Suprapubic skin (tissue), 4 donors: ENCODE results near the gene UEVLD. TPM values are rescaled to one million over a fixed set of nuclear protein-coding genes. Genes with fewer than 3 reads are reported as not detected.

ENCODE experiments used
- DNase-seq, 2 donors: peaks; one replicate each; pipeline ENCODE4 v3.0.0-alpha.2; 2019; ENCODE audit warnings: low spot score in 2 of 2
- H3K27ac ChIP-seq: fragments of 200-600 bp; sonication (generic); one replicate; pipeline ENCODE4 v1.5.1; 2019
- H3K27me3 ChIP-seq: fragments of 200-600 bp; sonication (generic); one replicate; pipeline ENCODE4 v1.5.1; 2019
- H3K36me3 ChIP-seq: fragments of 200-600 bp; sonication (generic); one replicate; pipeline ENCODE4 v1.5.1; 2019
- H3K4me1 ChIP-seq: fragments of 200-600 bp; sonication (generic); one replicate; pipeline ENCODE4 v1.5.1; 2019
- H3K4me3 ChIP-seq: fragments of 200-600 bp; sonication (generic); one replicate; pipeline ENCODE4 v1.5.1; 2019; ENCODE audit warnings: mild to moderate bottlenecking
- H3K9me3 ChIP-seq: fragments of 200-600 bp; sonication (generic); one replicate; pipeline ENCODE4 v1.5.1; 2019
- EP300 ChIP-seq: sonication (generic); formaldehyde crosslinking; IDR thresholded peaks from one replicate; pipeline ENCODE4 v1.6.1; 2017; ENCODE audit warnings: antibody characterized with exemption
- POLR2A ChIP-seq, 2 donors: fragments of 450-650 bp; IDR thresholded peaks; one replicate each; pipeline ENCODE4 v1.6.1; 2017; ENCODE audit warnings: antibody characterized with exemption in 2 of 2, mild to moderate bottlenecking in 2 of 2, moderate library complexity in 2 of 2
- POLR2AphosphoS5 ChIP-seq, 3 donors: sonication (generic); formaldehyde crosslinking; IDR thresholded peaks; one replicate each; pipeline ENCODE4 v1.6.1; 2017; ENCODE audit warnings: antibody characterized with exemption in 3 of 3
- WGBS: methylation state at CpG from one replicate; pipeline ENCODE4 v1.1.5; 2018; 5-methylcytosine and 5-hydroxymethylcytosine counted together
- total RNA-seq, 4 donors: library from RNA; depleted of rRNA; stranded (reverse); fragments of >200 nt; gene quantifications; one replicate each; pipeline ENCODE4 v1.1.0, GENCODE V29; 2016
- TF ChIP-seq, protein P1 (sequence below), 2 donors: fragments of 200-600 bp in 1 of 2; fragments of 450-650 bp in 1 of 2; sonication (generic) in 1 of 2; IDR thresholded peaks; one replicate each; pipeline ENCODE4 v1.5.1; 2016 to 2019; ENCODE audit warnings: antibody characterized with exemption in 2 of 2, mild to moderate bottlenecking in 1 of 2, moderate library complexity in 1 of 2

Gene UEVLD
- total RNA-seq, result 10 to 100 TPM; 24.1 to 46.1 (median 32.8) TPM

DNA sequence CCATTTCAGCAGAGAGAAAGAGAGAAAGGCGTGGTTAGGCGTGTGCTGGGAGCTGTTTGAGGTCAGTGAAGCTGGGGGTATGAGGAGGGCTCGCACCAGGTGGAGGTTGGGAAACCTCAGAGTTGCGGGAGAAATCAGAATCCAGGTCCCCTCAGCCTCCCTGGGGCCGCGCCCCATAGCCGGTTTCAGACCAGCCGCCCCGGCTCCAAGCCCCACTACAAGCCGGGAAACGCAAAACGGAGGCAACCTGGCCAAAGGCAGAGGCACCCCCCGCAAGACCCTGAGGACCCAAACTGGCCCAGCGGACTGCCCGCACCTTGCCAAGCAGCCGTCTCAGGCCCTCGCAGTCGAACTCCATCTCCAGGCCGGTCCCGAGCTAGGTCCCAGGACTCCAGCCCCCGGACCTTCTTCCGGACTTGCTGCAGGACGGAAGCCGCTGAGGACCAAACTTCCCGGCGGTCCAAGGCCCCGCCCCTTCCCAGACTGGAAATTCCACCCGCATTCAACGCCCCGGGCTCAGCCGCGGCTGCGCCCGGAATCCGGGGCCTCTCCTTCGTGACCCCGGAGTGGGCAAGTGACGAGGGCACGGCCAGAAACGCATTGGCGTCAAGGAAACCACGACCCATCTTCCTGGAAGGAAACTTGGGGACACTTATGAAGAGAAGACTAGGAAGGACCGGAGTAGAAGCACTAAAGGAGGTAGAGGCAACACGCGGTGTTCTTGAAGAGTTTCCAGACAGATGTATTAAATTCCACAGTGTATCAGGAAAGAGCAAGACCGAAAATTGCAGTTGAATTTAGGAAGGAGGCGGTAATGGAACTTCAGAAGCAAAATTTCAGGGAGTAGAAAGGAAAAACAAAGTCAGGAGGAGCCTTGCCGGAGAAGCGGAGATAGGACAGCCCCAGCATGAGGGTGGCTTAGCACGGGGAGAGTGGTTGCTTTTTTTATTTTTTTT, at the start of gene UEVLD:
Gene UEVLD (minus strand): TSS at position 438 of the 956 bp plus-strand sequence. CDS start 80 bp downstream, at position 358.
- Histone ChIP-seq H3K27me3 (no peaks in the 10 kb centered on the region), H3K9me3 (no peaks in the 10 kb centered on the region), H3K4me1 (peaks cover 35% of the 10 kb centered on the region), H3K36me3 (no peaks in the 10 kb centered on the region), H3K4me3 (peak within 1 kb of the TSS; percentile 85), H3K27ac (peak within 1 kb of the TSS; percentile 87)
- TF ChIP-seq POLR2AphosphoS5 (IDR thresholded peaks at IDR 0.05) (peak in 1 of 3 donors; percentile 95), POLR2A (IDR thresholded peaks at IDR 0.05) (peak; percentile 47 to 61)
- TF ChIP-seq, protein P1, sequence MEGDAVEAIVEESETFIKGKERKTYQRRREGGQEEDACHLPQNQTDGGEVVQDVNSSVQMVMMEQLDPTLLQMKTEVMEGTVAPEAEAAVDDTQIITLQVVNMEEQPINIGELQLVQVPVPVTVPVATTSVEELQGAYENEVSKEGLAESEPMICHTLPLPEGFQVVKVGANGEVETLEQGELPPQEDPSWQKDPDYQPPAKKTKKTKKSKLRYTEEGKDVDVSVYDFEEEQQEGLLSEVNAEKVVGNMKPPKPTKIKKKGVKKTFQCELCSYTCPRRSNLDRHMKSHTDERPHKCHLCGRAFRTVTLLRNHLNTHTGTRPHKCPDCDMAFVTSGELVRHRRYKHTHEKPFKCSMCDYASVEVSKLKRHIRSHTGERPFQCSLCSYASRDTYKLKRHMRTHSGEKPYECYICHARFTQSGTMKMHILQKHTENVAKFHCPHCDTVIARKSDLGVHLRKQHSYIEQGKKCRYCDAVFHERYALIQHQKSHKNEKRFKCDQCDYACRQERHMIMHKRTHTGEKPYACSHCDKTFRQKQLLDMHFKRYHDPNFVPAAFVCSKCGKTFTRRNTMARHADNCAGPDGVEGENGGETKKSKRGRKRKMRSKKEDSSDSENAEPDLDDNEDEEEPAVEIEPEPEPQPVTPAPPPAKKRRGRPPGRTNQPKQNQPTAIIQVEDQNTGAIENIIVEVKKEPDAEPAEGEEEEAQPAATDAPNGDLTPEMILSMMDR (IDR thresholded peaks at IDR 0.05), result no peak
- DNase-seq, result peak; percentile 93 to 95
- WGBS, result 2% methylated on average over 34 of the region's 50 CpGs

DNA sequence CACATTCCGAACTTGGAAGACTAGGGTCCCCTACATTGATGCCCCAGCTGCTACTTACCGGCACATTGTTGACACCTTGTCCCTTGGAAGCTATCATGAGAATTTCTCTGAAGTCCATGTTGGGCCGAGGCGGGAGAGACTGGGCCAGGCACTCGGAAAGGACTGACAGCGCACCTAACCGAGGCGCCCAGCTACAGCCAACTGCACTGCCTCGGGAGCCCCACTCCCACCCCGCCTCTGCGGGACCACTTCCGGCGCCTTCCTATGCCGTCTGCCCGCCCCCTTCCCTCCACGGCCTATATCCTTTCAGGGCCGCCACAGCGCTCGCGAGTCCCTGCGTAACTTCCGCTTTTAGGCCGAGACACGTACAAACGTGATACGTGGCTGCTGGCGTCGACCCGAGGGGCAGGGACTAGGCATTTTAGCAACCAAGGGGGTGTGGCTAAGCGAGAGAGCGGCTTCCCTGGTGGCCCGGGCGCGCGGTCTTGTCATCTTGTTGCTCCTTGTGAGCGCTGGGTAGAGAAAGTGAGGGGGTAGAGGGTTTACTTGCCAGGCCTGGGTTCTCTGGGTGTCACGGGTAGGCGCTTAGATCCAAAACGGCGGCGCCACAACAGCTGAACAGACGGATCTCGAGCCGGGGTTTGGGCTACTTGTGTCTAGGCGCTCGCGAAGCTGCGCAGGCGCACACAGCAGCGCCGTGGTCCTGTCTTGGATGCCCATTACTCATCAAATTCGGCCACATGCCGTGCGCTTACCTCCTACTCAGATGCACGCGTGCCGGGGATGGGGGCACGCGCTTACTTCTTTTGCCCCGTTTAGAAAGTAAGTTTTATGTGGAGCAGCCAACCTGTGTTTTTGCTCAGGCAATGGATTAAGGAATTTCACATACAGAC, 45.9 kb upstream of the UEVLD start, which contains the start of gene SPTY2D1:
Gene SPTY2D1 (minus strand): TSS at position 203 of the 893 bp plus-strand sequence. CDS start 85 bp downstream, at position 118.
- Histone ChIP-seq H3K9me3 (no peaks in the 10 kb centered on the region), H3K27me3 (no peaks in the 10 kb centered on the region), H3K27ac (peak within 1 kb of the TSS; percentile 93), H3K4me1 (peaks cover 21% of the 10 kb centered on the region), H3K4me3 (peak within 1 kb of the TSS; percentile 81), H3K36me3 (no peaks in the 10 kb centered on the region)
- WGBS, result 0% methylated on average over 27 of the region's 60 CpGs
- no peak for TF ChIP-seq EP300
- TF ChIP-seq, protein P1 (IDR thresholded peaks at IDR 0.05), result peak in 1 of 2 donors; percentile 13
- TF ChIP-seq POLR2AphosphoS5 (IDR thresholded peaks at IDR 0.05), result peak; percentile 51 to 95 (median 84)
- TF ChIP-seq POLR2A (IDR thresholded peaks at IDR 0.05), result peak; percentile 46 to 80
- peak; percentile 100 for DNase-seq

DNA sequence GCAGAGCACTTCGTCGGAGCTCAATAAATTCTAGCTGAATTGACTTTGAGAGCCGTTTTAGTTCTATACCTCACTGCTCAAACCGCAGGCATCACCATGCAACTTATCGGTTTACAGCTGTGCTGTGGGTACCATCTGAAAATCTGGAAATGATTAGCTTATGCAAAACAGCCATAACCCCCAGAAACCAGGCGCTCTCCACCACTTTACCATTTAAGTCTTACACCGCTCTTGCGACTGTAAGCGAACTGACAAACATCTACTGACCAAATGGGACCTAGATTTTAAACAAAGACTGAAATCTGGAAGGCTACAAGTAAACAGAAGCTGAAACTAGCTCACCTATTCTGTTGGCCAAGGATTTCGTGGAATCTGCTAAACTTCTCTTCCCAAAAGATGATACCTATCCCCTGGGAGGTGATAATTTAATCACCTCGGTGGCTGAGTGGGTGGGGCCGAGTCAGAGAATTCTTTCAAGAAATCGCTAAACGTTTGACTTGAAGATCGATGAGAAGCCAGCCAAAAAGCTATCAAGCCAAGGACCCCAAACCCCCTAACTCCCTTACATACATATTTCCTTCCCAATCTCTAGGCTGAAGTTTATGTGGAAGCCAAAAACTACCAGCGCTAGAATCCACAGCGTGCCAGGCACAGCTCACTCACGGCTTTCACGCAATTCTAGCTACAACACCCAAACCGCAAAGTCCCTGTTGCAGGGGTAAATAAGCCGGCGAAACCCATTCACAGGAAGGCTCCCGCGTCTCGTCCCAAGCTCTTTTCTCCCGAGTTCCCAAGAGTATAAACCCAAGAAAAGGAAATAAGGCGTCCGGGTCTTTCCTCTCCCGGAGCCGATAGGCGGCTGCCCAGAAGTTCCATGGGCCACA, 45.0 kb upstream of the UEVLD start:
- Histone ChIP-seq H3K4me1 (peaks cover 21% of the 10 kb centered on the region), H3K4me3 (peak overlapping the region; percentile 81), H3K36me3 (no peaks in the 10 kb centered on the region), H3K27me3 (no peaks in the 10 kb centered on the region), H3K27ac (peak overlapping the region; percentile 93), H3K9me3 (no peaks in the 10 kb centered on the region)
- DNase-seq, result peak in 1 of 2 donors; percentile 67
- no peak for TF ChIP-seq POLR2A (IDR thresholded peaks at IDR 0.05)
- TF ChIP-seq, protein P1 (IDR thresholded peaks at IDR 0.05), result no peak
- TF ChIP-seq EP300, result no peak
- TF ChIP-seq POLR2AphosphoS5 (IDR thresholded peaks at IDR 0.05), result no peak
- 6% methylated on average over 31 of the region's 31 CpGs for WGBS

DNA sequence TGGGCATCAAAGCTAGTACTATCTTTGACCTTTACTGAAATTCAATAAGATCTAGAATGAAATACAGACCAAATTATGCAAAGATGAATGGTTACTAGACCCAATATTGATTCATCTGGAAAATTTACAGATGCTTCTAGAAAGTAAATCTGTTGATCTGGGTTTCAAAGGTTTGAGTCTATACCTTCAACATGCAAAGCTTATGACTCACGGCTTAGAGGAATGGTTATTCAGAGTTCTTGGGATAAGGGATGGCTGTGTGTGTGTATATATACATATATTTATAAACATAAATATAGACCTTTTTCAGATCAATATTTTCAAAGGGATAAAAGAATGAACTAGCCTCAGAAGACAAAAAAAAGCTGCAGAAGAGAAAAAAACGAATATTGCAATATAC, 44.3 kb upstream of the UEVLD start:
- no peak overlapping the region for H3K27ac ChIP-seq
- H3K4me3 ChIP-seq, result peak overlapping the region; percentile 81
- H3K9me3 ChIP-seq, result no peaks in the 10 kb centered on the region
- H3K27me3 ChIP-seq, result no peaks in the 10 kb centered on the region
- 41% methylated on average over 2 of the region's 2 CpGs for WGBS
- H3K36me3 ChIP-seq, result no peaks in the 10 kb centered on the region
- TF ChIP-seq, protein P1 (IDR thresholded peaks at IDR 0.05), result no peak
- TF ChIP-seq POLR2AphosphoS5 (IDR thresholded peaks at IDR 0.05) (no peak), POLR2A (IDR thresholded peaks at IDR 0.05) (no peak), EP300 (no peak)
- H3K4me1 ChIP-seq, result peaks cover 21% of the 10 kb centered on the region
- DNase-seq, result no peak
